Fibroblast of mammary gland (primary cell): Measurements from ENCODE around the gene PPP6R2.
A peak's percentile ranks its signal among the peaks of the same experiment; 100 is the strongest.

ENCODE experiments used
- DNase-seq: peaks from one replicate; pipeline ENCODE4 v3.0.0-alpha.2; 2010; ENCODE audit warnings: low read depth
- H3K4me3 ChIP-seq: 2 replicates; pipeline ENCODE4 v1.5.1; 2011; ENCODE audit warnings: low read depth, mild to moderate bottlenecking, low read length, moderate library complexity; ENCODE audit not compliant: control insufficient read depth
- TF ChIP-seq, protein P1 (sequence below): conservative IDR thresholded peaks from 2 replicates; pipeline ENCODE4 v1.5.1; 2011; ENCODE audit warnings: low read depth, low read length, inconsistent platforms; ENCODE audit not compliant: control insufficient read depth, insufficient read depth

PPP6R2 gene

DNA sequence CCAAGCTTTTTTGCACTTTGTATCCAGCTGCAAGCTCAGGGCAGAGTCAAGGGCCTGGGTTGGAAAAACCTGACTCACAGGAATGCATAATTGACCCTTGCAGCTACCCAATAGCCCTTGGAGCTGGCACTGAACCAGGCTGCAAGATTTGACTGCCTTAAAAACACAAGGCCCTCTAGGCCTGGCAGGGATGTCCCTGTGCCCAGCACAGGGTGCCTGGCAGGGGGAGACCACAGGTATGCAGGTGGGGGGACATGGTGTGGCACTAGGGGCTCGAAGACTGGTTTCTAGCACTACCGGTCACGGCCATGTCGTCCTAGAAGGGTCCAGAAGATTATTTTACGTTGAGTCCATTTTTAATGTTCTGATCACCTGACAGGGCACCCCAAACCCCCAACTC, 101.5 kb downstream of the PPP6R2 start:
- no peak overlapping the region for H3K4me3 ChIP-seq
- peak; percentile 89 for DNase-seq
- TF ChIP-seq, protein P1, sequence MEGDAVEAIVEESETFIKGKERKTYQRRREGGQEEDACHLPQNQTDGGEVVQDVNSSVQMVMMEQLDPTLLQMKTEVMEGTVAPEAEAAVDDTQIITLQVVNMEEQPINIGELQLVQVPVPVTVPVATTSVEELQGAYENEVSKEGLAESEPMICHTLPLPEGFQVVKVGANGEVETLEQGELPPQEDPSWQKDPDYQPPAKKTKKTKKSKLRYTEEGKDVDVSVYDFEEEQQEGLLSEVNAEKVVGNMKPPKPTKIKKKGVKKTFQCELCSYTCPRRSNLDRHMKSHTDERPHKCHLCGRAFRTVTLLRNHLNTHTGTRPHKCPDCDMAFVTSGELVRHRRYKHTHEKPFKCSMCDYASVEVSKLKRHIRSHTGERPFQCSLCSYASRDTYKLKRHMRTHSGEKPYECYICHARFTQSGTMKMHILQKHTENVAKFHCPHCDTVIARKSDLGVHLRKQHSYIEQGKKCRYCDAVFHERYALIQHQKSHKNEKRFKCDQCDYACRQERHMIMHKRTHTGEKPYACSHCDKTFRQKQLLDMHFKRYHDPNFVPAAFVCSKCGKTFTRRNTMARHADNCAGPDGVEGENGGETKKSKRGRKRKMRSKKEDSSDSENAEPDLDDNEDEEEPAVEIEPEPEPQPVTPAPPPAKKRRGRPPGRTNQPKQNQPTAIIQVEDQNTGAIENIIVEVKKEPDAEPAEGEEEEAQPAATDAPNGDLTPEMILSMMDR, result no peak

DNA sequence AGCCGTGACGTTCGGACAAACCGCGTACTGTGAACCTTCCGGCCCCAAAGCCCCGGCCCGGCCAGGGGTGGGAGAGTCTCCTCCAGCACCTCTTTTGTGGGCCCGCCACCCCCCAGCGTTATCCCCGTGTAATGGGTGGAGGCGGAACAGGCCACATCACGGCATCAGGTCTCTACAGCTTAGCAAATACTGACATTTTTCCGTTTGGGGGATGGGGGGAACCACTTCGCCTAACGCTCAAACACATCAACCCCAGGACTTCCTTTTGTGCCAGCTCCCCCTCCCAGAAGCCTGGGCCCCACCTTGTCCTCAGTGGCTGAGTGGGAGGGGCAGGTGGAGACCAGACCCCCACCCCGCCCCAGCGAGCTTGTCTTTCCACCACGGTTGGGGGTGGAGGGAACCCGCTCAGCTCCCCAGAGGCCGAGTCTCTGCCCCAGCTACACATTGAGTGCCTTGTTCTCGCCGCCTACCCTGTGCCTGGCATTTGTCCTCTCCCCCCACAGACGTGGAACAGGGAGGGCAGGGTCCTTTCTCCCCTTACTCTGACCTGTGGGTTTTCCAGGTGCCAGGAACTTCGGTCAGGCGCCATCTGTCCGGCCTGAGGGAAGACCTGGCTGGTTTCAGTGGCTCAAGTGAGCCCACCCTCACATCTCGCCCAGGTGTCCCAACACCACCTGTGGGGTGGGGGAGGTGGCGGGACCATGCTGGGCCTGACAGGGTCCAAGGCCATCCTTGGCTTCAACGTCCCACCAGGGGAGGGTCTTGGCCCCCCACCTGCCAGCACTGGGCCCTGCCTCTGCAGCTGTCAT, 102.1 kb downstream of the PPP6R2 start:
- TF ChIP-seq, protein P1, result no peak
- DNase-seq, result no peak
- no peak overlapping the region for H3K4me3 ChIP-seq

DNA sequence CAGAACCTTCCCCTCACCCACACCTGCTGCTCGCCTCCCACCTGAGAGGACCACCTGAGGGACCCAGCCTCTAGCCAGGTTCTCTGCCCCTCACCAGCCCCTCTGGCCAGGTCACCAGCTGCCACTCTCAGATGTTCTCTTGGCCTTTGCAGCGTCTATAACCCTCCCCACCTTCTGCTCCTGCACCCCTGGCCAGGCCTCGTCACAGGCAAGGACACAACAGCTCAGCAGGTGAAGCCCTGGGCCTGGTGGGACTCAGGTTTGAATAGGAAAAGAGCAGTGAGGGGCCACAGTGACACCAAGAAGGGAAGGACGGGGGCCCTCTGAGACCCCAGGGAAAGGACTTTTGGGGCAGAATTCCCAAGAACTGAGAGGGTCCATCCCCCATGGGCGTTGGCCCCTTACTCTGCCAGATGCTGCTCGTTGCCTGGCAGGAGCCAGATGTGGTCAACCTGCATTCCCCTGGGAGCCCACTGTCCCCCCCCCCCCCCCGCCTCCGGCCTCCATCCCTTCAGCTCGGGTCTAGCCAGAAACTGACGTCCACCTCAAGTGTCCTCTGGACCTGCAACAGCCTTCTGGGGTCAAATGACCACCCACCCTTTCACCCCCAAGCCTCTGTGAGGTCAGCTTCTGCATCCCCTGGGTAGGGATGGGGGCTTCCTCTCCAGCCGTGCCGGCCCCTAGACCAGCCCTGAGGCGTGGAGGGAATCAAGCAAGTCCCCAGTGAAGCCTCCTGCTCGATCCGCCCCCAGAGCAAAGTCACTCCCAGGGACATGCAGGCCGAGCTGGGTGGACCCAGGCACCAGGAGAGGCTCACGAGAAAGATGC, 103.0 kb downstream of the PPP6R2 start:
- no peak for DNase-seq
- TF ChIP-seq, protein P1, result no peak
- no peak overlapping the region for H3K4me3 ChIP-seq

DNA sequence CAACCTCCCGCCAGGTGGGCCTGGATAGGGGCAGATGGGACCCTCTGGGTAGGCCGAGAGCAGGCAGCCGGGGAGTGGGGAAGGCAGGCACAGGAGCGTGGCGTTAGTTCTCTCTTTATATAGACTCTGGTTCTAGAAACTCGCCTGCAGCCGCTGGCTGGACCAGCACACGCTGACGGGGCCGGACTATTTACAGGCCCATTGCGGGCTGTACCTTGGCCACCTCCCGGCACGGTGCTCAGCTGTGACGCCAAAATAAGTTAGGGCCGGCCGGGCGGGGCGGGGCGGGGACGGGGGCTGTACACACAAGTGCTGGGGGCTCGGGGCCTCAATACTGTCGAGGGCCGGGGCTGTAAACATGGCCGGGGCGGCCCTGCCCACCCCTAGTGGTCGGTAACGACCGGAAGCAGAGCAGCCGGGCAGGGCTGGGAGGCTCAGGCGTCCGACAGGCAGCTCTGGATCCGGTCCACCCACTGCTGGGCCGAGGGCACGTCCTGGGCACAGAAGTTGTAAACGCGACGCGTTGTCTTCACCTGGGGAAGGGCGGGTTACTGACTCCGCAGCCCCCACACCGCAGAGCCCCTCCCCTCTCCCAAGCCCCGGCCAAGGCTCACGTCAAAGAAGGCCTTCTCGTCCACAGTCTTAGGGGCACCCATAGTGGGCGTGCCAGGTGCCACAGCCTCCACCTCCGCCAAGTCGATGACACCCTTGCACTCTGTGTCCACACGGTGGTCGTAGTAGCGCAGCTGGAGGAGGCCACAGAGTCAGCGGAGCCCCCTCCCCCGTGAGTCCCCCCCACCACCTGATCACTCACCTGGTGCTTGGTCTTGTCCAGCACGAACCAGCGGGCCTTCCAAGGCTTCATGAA, 103.8 kb downstream of the PPP6R2 start:
- TF ChIP-seq, protein P1, result no peak
- no peak for DNase-seq
- H3K4me3 ChIP-seq, result no peak overlapping the region

DNA sequence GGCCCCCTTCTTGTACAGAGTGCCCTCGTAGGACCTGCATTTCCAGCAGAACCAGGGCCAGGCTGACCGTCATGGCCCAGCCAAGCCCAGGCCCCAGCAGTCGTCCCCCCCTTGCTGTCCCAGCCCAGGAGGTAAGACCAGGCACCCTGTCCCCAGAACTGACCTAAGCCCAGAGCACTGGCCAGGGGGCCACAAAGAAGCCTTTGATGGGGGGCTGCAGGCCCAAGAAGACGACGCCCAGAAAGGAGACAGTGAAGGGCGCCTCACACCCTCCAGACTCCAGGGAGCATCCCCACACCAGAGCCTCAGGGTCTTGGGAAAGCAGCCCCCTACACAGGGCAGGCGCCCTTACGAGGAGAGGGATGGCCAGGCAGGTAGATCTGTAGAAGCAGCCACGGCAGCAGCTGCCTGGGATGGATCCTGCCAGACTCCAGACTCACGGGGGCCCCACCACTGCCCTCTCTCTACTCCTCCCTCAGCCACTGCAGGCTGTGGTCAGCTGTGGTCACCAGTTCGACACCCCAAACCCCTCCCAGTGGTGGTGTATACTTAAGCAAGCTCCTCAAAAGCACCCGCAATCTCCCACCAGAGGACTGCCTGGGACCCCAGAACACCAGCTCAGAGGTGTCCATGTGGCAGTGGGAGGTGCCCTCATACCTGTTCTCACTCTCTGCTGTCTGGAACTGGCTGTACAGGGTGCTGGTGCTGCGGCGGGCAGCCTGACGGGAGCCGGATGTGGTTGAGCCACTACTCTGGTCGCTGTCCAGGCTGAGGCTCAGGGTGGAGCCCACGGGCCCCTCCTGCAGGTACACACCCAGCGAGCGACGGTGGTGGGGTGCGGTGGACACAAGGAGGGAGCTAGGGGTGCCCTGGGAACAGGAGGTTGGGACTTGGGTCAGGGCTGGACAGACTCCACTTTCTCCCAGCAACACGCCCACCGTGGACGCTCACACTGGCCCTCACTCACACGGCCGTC, 104.7 kb downstream of the PPP6R2 start:
- H3K4me3 ChIP-seq, result no peak overlapping the region
- TF ChIP-seq, protein P1, result no peak
- DNase-seq, result no peak
